KOPT-K1 (cell line): ENCODE results near the gene HOGA1.
"Not testable (repeated sequence)": the region's sequence is repeated elsewhere in the genome, so short reads cannot be mapped to it uniquely, and the experiment has no call there.

Experiments
- H3K27ac ChIP-seq: fragments of 200-600 bp; sonication (generic); 2 replicates; pipeline ENCODE4 v1.5.1; 2016; ENCODE audit warnings: antibody characterized with exemption, mild to moderate bottlenecking, low read depth, low read length; ENCODE audit not compliant: poor library complexity, severe bottlenecking
- H3K36me3 ChIP-seq: fragments of 200-600 bp; sonication (generic); 2 replicates; pipeline ENCODE4 v1.5.1; 2017; ENCODE audit warnings: antibody characterized with exemption, mild to moderate bottlenecking, low read length, moderate library complexity; ENCODE audit not compliant: insufficient read depth
- H3K9me3 ChIP-seq: fragments of 200-600 bp; sonication (generic); 2 replicates; pipeline ENCODE4 v1.5.1; 2017; ENCODE audit warnings: antibody characterized with exemption, low read length, mild to moderate bottlenecking; ENCODE audit not compliant: insufficient read depth, poor library complexity, severe bottlenecking

Gene HOGA1

GRCh38 chr10:97570146-97570788, 13.9 kb upstream of the HOGA1 start:
- H3K27ac ChIP-seq: no peak overlapping the region
- H3K9me3 ChIP-seq: no peaks in the 10 kb centered on the region
- H3K36me3 ChIP-seq: no peaks in the 10 kb centered on the region

GRCh38 chr10:97570789-97571471, 13.3 kb upstream of the HOGA1 start:
- H3K27ac ChIP-seq: no peak overlapping the region
- H3K9me3 ChIP-seq: no peaks in the 10 kb centered on the region
- no peaks in the 10 kb centered on the region for H3K36me3 ChIP-seq

GRCh38 chr10:97571622-97572021, 12.6 kb upstream of the HOGA1 start:
- Histone ChIP-seq H3K27ac (no peak overlapping the region), H3K36me3 (no peaks in the 10 kb centered on the region), H3K9me3 (no peaks in the 10 kb centered on the region)

- Histone ChIP-seq H3K27ac (no peak within 1 kb of the TSS), H3K9me3 (no peaks in the 10 kb centered on the region), H3K36me3 (no peaks in the 10 kb centered on the region)
Measured at GRCh38 chr10:97572214-97572989, 11.8 kb upstream of the HOGA1 start, which contains the start of gene ANKRD2. TSS of gene ANKRD2 (plus strand) at chr10:97572779. CDS start at chr10:97572789, 10 bp downstream.

GRCh38 chr10:97573021-97573420, 11.2 kb upstream of the HOGA1 start:
- Histone ChIP-seq H3K27ac (no peak overlapping the region), H3K9me3 (no peaks in the 10 kb centered on the region), H3K36me3 (no peaks in the 10 kb centered on the region)

- Histone ChIP-seq H3K9me3 (no peaks in the 10 kb centered on the region), H3K27ac (no peak overlapping the region), H3K36me3 (no peaks in the 10 kb centered on the region)
Measured at GRCh38 chr10:97573672-97574071, 10.5 kb upstream of the HOGA1 start.

GRCh38 chr10:97574374-97575126, 9.6 kb upstream of the HOGA1 start:
- Histone ChIP-seq H3K27ac (no peak overlapping the region), H3K36me3 (no peaks in the 10 kb centered on the region), H3K9me3 (no peaks in the 10 kb centered on the region)

GRCh38 chr10:97575127-97575668, 9.0 kb upstream of the HOGA1 start:
- Histone ChIP-seq H3K27ac (no peak overlapping the region), H3K9me3 (no peaks in the 10 kb centered on the region), H3K36me3 (no peaks in the 10 kb centered on the region)

- not testable (repeated sequence) for H3K36me3 ChIP-seq, H3K27ac ChIP-seq, H3K9me3 ChIP-seq
Measured at GRCh38 chr10:97576487-97576886, 7.7 kb upstream of the HOGA1 start.

GRCh38 chr10:97577701-97578100, 6.5 kb upstream of the HOGA1 start:
- Histone ChIP-seq H3K27ac (no peak overlapping the region), H3K9me3 (no peaks in the 10 kb centered on the region), H3K36me3 (no peaks in the 10 kb centered on the region)

- no peak overlapping the region for H3K27ac ChIP-seq
- H3K9me3 ChIP-seq: no peaks in the 10 kb centered on the region
- no peaks in the 10 kb centered on the region for H3K36me3 ChIP-seq
Measured at GRCh38 chr10:97578171-97578844, 5.9 kb upstream of the HOGA1 start.

- no peaks in the 10 kb centered on the region for H3K9me3 ChIP-seq
- H3K27ac ChIP-seq: no peak overlapping the region
- no peaks in the 10 kb centered on the region for H3K36me3 ChIP-seq
Measured at GRCh38 chr10:97580421-97581367, 3.5 kb upstream of the HOGA1 start.

- Histone ChIP-seq H3K27ac (no peak overlapping the region), H3K36me3 (no peaks in the 10 kb centered on the region), H3K9me3 (no peaks in the 10 kb centered on the region)
Measured at GRCh38 chr10:97582169-97582568, 2.0 kb upstream of the HOGA1 start.
